Brain pericyte (primary cell): Measurements from ENCODE around the gene SLMAP.
"Not testable (repeated sequence)": the region's sequence is repeated elsewhere in the genome, so short reads cannot be mapped to it uniquely, and the experiment has no call there.

ENCODE experiments used
- DNase-seq: peaks from one replicate; pipeline ENCODE4 v3.0.0-alpha.2; 2012; ENCODE audit warnings: low read depth, low spot score

The SLMAP gene

DNA sequence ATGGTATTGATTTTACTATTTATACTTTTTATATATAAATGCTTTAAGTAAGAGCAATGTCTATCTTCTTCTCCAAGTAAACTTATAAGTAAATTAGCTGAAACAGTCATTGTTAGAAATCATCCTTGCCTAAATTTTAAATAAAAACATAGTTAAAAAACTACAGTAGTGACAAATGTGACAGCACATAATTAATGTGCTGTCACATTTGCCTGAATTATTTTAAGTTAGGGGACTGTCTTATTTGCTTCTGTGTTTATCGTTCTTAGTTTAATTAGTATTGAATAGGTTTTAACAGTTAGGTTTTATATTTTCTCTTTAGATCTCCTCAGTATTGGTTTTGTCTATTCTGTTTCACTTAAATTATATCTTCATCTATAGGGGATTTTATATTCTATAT, 36.1 kb downstream of the SLMAP start:
- no peak for DNase-seq

GRCh38 chr3:57793737-57794187, 37.7 kb downstream of the SLMAP start:
- no peak for DNase-seq

- no peak for DNase-seq
Measured at GRCh38 chr3:57794501-57794900, 38.4 kb downstream of the SLMAP start.

GRCh38 chr3:57794951-57795350, 38.8 kb downstream of the SLMAP start:
- no peak for DNase-seq

- no peak for DNase-seq
Measured at GRCh38 chr3:57796261-57796660, 40.2 kb downstream of the SLMAP start.

DNA sequence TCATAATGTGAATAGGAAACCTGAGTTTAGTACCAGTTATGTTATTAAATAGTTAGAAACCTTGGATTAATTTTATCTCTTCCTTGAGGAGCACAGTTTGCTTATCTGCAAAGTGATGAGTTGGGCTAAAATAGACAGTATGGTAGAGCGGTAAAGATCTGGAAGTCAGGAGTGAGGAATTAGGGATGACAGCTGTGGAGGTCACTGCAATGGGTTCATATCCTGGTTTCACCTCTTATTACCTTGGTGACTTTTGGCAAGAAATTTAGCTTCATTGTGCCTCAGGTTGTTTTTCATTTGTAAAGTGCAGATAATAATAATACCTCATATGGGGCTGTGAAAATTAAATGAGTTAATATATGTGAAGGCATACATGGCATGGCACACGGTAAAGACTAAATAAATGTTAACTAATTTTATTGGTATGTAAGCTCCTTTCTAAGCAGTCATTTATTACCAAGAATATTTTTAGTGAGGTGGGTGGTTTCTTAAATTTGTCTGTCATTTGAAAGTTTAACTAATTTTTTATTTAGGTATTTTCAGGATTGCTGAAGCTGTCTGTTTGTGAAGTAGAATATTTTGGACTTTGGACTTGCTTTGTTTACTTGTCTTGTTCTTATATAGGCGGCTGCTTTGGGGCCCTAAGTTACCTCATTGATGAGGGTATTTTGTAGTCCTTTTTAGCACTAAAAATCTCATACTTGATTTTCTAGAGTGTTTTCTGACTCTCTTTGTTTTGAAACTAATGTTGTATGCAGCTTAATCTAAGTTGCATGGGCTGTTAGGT, 41.8 kb downstream of the SLMAP start:
- no peak for DNase-seq

DNA sequence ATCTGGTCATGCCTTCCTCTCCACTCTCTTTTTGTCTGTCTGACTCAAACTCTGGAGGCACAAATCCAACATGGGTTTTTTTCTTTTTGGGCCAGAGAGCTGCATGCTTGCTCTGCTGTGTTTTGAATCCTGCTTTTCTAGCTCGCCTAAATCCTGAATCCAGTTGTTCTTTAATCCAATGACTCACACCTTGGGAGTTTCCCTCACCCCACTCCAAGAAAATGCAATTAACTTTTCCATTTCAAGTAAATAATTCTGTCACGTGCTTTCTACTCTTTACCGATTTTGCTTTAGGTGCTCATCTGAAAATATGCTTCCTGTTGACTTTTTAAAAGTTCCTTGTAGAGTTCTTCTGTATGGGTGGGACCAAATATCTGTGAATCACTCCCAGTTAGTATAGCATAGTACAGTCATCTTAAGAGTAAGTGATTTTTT, 47.6 kb downstream of the SLMAP start:
- DNase-seq, result peak; percentile 10

DNA sequence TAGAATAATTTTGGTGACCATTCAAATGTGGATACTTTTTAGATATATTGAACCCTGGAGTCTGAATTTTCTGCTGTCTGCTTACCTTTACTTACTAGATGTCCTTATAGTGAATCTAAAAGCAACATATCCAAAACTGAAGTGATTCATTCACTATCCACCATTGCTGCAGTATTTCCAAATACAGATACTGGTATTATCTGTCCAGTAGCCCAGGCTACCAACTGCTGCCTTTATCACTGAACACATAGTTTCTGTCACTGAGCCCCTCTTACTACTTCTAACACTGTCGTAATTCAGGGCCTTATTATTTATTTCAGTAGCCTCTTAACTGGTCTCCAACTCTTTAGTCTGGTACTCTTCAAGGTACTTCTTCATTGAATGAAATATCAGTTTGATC, 49.2 kb downstream of the SLMAP start:
- no peak for DNase-seq

GRCh38 chr3:57805674-57806073, 49.6 kb downstream of the SLMAP start:
- DNase-seq, result no peak

DNA sequence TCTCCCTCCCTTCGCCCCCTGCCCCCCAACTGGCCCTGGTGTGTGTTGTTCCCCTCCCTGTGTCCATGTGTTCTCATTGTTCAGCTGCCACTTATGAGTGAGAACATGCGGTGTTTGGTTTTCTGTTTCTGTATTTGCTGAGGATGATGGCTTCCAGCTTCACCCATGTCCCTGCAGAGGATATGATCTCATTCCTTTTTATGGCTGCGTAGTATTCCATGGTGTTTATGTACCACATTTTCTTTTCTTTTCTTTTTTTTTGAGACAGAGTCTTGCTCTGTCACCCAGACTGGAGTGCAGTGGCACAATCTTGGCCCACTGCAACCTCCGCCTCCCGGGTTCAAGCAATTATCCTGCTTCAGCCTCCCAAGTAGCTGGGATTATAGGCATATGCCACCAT, 50.1 kb downstream of the SLMAP start:
- DNase-seq, result not testable (repeated sequence)

DNA sequence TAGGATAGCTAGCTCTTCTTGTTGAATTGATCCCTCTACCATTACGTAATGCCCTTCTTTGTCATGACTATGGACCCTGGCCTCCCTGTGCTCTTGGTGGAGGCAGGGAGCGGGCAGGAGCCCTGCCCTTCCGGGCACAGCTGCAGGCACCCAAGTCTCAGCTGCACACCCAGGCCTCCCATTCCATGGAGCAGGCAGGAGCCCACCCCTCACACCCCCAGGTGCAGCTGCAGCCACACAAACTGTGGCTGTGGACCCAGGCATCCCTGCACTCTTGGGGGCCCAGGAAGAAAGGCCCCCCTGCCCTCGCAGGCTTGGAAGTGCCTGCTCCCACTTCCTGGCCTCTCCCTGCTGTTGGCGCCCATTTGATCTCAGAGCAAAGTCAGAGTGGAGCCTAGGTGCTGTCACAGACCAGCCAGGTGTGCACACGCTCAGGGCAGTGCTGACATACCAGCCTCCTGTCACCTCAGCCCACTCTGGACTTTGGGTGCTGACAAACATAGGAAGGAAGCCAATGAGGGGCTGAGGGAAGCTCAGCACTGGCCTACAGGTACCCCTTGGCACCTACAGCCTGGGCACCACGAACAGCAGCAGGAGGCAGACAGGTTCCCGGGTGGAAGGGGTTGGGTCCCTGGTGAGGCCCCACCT, 53.0 kb downstream of the SLMAP start:
- no peak for DNase-seq

GRCh38 chr3:57809609-57809968, 53.5 kb downstream of the SLMAP start:
- no peak for DNase-seq

DNA sequence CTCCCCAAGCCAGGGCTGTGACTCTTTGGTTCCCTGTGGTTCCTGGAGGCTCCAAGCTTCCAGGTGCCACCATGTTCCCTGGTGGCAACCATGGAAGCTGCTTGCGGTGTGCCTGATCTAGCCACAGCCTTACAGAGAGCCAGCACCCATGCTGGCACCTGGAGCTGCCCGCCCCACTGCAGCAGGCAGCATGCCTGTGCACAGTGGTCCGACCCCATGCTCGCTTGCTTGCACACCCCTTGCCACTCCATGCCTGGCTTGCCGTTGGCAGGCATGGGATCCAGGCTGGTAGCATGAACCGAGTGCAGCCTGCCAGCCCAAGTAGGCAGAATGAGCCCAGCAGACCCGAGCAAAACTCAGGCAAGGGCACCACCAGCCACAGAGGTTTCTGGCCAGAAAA, 53.9 kb downstream of the SLMAP start:
- DNase-seq, result no peak

GRCh38 chr3:57810471-57811137, 54.5 kb downstream of the SLMAP start:
- no peak for DNase-seq

GRCh38 chr3:57815036-57815435, 58.9 kb downstream of the SLMAP start:
- DNase-seq, result no peak

- no peak for DNase-seq
Measured at GRCh38 chr3:57816471-57817095, 60.5 kb downstream of the SLMAP start.

GRCh38 chr3:57818772-57819171, 62.7 kb downstream of the SLMAP start:
- no peak for DNase-seq

DNA sequence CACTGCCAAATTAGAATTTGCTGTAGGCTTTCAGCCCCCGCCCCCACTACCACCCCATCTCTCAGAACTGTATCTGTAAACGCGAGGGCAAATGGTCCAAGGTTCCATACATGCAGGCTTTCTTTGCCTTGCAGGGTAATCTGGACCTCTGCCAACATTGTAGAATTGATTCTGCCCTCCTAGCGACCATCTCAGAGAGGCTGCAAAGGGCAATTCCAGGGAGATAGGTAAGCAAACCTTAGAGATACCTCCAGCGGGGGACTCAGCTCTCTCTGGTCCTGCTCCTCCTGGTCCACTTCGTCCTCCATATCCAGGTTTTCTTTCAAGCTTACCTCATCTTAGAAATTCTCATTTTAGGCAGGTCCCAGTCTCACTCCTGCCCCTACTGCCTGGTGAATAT, 64.4 kb downstream of the SLMAP start:
- DNase-seq, result no peak

GRCh38 chr3:57821765-57822164, 65.7 kb downstream of the SLMAP start:
- DNase-seq, result no peak

- DNase-seq, result no peak
Measured at GRCh38 chr3:57822686-57823085, 66.6 kb downstream of the SLMAP start.

GRCh38 chr3:57825116-57825515, 69.0 kb downstream of the SLMAP start:
- no peak for DNase-seq

DNA sequence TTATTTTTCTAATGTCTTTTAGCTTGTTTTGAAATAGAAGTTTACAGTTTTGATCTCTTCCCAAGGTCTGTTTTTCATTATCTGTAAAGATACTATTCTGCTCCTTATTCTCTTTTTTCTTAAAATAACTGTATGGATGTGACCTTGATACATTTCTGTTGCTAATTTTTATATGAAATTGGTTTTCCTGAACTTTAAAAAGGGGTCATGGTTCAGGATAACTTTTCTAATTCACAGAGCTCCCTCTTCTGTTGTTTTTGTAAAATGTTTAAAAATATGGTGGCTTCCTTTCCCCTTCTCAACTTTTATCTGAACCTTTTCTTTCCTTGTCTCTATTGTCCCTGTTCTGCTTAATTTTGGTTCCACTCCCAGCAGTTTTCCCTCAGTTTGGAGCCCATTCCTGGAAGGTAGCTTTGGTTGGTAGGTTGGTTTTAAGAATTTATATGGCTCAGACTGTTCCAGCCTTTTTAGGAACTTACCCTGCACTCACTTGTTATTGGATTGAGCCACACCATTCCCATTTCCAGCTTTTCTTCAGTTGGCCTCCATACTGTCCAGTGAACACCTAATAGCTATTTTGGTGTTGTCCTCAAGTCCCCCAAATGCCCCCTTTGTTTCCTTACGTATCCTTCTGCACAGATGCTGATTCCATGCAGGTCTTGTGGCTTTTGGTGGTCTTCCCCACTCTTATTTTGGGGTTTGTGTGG, 70.3 kb downstream of the SLMAP start:
- DNase-seq, result no peak
